Left lobe of liver (tissue), 2 donors: Measurements from ENCODE around the gene TMEM129. TPM values are rescaled to one million over a fixed set of nuclear protein-coding genes. Genes with fewer than 3 reads are reported as not detected.
"Not testable (repeated sequence)": the region's sequence is repeated elsewhere in the genome, so short reads cannot be mapped to it uniquely, and the experiment has no call there.

Experiments
- ATAC-seq: fragments of 200-7000 bp; cut with Tn5 transposase; one replicate; pipeline ENCODE4 v1.9.1; 2020; ENCODE audit warnings: mild to moderate bottlenecking, moderate library complexity
- DNase-seq: peaks from one replicate; pipeline ENCODE4 v3.0.0-alpha.2; 2020; ENCODE audit warnings: low spot score
- total RNA-seq: library from RNA; stranded (reverse); gene quantifications from one replicate; pipeline ENCODE4 v1.2.1, GENCODE V29; 2021
- donor health status: DM: no; HTN: no; CAD: no; lungs with moderate emphysema.
- donor health status: DM: no; HTN: yes; CAD: no.

TMEM129 gene
- total RNA-seq, 1 donor from 2014 or later, result 30.3 TPM

- DNase-seq, result no peak
These were observed 17.3 kb downstream of the TMEM129 start for GRCh38 chr4:1703867-1704266.

GRCh38 chr4:1701671-1702070, 19.5 kb downstream of the TMEM129 start:
- ATAC-seq, DNase-seq: not testable (repeated sequence)

More at GRCh38 chr4:1703867-1704266, 17.3 kb downstream of the TMEM129 start:
- ATAC-seq, result no peak

GRCh38 chr4:1695913-1696312, 25.2 kb downstream of the TMEM129 start:
- no peak for ATAC-seq

DNA sequence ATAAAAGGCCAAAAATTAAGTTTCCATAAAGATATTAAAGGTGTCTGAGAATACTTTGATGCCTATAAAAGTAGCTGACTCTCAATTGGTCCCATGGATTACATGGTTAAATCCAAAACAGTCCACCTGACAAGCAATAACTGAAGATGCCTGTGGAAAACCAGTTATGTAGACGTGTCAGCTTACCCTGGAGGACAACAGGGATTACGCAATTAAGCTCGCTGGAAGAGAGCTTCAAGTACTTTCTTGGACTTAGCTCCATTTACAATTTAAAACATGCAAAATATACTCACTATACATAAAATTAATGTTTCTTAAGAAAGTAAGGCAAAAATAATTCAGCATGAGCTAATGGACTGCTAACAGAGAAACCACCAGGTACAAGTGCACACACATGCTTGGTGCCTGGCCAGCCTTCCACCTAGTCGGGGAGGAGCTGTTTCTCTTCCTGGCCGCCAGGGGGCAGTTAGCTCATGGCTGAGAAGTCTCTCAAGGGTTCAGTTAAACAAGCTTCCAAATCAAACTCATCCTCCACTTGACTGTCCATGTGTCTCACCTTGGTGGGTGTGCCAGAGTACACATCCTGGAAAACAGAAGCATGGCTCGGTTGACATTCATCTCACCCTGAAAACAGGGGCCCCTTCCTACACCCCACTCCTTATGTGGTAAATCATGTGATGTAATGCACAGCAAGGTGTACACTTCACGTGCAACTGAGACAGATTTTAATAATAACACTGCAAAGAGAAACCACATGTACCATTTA, 27.8 kb downstream of the TMEM129 start:
- peak; percentile 79 for DNase-seq
- ATAC-seq, result peak; percentile 99

More at GRCh38 chr4:1695913-1696312, 25.2 kb downstream of the TMEM129 start:
- no peak for DNase-seq

- ATAC-seq (no peak), DNase-seq (no peak)
These were observed 29.3 kb downstream of the TMEM129 start for GRCh38 chr4:1691737-1692373.

DNA sequence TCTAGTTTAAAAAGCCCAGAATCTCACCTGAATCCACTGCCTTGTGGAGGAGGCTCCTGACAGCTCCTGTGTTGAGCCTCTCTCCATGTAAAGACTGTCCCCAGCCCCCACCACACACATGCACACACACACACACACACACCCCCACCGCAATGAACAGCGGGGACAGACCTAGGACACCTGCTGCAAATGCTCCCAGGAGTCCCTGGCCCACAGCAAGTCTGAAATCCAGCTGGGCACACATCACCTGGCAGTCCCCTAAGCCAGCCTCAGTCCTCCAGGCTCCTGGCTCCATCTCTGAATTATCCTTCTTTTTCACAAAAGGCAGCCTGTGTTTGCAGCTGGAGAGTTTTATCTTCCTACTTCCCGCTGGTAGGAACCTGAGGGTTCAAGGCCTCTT, 30.4 kb downstream of the TMEM129 start:
- DNase-seq, result no peak
- no peak for ATAC-seq

DNA sequence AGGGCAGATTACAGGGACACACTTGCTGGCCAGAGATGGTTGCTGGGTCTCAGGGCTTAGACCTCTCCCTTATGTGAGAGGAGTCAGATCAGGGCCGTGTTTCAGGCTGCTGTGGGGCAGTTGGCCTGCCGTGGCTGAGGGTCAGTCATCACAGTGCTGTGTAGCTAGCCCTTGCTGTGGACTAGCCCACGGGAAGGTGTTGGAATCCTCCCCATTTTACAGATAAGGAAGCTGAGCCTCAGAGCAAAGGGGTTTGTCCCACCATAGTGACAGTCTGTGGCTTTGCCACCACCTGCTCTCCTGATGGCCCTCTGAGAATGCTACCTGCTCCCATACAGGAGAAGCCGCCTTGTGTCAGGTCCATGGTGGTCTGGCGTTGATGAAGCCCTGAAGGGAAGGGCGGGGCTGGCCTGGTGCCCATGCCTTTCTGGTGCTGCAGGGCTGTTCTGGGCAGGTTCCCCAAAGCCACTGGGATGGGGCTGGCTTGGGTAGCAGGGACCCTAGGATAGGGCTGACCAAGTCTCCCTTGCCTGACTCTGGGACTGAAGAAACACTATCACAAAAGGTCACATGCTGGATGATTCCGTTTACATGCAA, 34.6 kb downstream of the TMEM129 start:
- ATAC-seq, result no peak
- DNase-seq, result no peak

DNA sequence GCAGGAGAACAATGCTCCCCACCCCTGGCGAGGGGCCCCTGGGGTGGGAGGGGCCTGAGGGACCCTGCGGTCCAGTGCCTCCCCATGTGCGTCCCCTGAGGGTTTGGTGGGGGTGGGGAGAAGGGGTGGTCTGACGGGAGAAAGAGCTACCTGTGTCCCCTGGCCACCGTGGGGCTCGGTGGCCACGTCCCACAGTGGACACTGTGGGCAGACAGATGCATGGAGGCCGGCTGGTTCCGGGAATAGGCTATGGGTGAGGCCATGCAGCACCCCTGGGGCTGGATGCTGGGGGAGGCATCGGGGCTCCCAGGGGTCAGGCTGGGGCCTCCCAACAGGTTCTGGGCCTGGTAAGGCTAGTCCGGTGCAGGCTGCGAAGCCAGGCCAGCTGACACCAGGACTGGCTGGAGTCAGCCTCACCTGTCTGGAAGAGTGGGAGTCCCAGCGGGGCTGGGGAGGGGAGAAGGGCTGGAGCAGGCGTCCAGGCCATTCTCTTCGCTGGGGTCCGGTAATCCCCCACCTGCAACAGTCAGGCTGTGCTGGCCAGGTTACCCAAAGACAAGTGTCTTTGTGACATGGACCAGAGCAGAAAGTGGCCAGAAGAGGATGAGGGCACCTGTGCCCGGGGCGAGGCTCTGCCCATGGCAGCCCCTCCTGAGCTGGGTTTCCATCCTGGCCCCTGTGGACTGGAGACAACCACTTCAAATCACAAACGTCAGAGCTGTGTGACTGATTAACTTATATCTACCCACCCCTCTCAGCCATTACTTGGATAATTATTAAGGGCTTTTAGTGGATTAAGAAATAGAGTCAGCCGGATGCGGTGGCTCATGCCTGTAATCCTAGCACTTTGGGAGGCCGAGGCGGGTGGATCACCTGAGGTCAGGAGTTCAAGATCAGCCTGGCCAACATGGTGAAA, 35.6 kb downstream of the TMEM129 start:
- no peak for DNase-seq
- ATAC-seq, result no peak

GRCh38 chr4:1684506-1685234, 36.5 kb downstream of the TMEM129 start:
- ATAC-seq (peak; percentile 7), DNase-seq (no peak)

DNA sequence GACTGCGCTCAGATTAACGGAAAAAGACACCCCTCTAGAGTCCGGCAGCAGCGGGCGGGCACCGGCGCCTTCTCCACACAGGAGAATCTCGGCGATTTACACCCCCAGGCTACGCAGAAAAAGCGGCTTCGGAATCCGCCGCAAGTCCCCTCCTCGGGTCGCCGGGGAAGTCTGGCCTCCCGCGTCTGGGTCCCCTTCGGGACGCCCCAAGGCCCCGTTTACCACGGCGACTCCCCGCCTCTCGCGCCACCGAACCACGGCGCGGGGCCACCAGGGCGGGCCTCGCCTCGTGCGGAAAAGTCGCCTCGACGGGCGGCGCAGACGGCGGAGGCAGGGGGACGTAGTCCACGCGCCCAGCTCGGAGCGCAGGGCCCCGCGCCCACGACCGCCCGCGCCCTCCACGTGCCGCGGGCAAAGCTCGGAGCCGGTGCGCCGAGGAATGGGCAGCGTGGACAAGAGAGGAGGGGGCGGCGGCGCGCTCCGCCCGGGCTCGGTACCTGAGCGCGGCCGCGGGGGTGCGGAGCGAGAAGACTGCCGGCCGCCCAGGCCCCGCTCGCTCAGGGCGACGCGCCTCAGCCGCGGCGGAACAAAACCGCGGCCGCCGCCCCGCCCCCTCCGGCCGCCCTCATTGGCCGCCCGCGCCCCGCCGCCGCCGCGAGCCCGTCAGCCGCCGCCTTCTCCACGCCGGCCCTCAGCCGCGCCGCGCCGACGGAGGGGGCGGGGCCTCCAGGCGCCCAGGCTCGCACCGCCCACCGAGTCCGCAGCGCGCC, 37.2 kb downstream of the TMEM129 start, which contains the start of gene FAM53A:
FAM53A (minus strand) TSS at position 578 of the 770 bp plus-strand sequence. CDS start 15,572 bp downstream, outside the sequence.
- peak; percentile 94 for ATAC-seq
- DNase-seq, result peak; percentile 97

DNA sequence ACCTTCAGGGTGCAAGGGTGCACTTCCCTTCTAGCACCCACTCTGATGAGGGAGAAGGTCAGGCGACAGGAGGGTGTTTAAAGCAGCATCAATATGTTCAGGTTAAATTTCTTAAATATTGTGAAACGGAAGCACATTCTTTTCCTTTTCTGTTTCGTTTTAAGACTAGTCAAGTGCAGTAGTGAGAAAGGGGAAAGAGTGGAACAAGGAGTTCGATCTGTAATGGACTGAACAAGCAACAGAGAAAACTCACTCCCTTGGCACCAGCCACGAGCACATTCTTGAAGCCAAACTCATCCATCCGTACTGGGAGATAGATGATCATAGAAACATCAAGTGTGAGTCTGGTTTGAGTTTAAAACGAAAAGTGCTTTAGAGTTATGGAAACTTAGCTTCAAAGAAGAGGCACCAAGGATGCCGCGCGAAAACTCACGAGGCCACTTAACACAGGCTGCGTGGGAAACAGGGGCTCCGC, 37.8 kb downstream of the TMEM129 start:
- DNase-seq (no peak), ATAC-seq (no peak)

- ATAC-seq, result no peak
These were observed 38.3 kb downstream of the TMEM129 start for GRCh38 chr4:1682860-1683259.

GRCh38 chr4:1678244-1678643, 42.9 kb downstream of the TMEM129 start:
- DNase-seq, result no peak
- ATAC-seq, result no peak

More at GRCh38 chr4:1682860-1683259, 38.3 kb downstream of the TMEM129 start:
- no peak for DNase-seq

DNA sequence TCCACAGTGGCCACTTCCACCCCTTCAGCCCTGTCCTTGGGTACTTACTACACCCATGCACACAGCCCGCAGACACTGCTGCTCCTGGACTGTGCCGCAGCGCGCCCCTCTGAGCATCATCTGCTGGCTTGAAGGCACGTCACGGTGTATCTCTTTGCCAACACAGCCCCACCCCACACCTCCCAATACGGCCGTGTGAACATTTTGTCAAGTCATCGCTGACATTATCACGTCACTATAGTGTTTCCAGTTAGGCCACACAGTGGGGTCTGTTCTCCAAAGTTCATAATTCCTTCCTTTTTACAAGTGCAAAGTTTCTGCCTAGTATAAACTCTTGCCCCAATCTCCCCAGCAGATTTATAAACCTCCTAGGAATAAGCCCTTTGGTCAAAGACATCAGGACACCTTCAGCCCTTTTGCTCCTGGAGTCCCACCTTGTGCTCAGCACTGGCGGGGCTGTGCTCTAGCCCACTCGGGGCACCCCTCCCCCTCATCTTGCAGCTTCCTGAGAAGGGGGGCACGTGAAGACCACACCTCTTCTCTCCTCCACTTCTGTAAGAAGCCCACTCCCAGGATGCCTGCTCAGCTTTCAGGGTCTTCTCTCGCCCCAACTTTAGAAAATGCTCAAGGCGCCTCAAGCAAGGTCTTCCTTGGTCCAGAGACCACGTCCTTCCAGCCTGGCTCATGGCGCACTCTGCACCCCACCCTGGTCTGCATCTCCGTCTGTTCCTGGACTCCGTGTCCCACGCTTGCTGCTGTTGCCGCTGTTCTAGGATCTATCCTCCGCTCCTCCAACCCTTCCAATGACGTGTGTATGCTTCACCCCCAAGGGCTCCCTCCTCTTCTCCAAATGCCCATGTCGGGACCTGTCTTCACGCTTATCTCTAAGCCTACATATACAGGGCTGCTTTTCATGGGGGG, 44.3 kb downstream of the TMEM129 start:
- no peak for ATAC-seq

GRCh38 chr4:1675802-1676137, 45.4 kb downstream of the TMEM129 start:
- ATAC-seq (no peak), DNase-seq (no peak)

More for the DNA sequence above, 44.3 kb downstream of the TMEM129 start:
- no peak for DNase-seq

DNA sequence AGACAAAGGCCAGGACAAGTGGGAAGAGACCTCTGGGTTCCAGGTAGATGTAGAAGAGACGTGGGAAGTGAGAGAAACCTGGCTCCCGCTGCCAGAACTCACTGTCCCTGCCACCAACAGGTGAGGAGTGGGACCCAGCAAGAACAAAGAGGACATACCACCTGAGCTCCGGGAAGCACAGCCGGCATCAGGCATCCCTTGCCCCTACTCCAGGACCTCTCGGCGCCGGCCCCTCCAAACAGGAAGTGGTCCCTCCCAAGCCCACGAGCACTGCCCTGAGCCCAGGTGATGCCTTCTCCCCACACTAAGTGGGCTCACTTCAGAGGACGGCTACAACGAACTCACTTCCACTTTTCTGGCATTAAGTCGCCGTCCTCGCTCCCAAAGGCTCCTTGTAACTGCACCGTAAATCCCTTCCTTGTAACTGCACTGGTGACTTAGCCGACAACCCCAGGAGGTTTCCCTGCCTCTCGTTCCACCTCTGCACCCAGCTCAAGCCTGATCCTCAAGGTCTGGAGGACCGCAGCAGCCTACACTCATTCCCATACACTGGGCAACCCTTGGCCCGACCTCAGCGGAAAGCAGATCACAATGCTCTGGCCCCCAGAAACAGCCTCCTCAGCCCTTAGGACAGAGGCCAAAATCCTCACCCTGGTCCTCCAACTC, 45.9 kb downstream of the TMEM129 start:
- no peak for ATAC-seq
- no peak for DNase-seq

DNA sequence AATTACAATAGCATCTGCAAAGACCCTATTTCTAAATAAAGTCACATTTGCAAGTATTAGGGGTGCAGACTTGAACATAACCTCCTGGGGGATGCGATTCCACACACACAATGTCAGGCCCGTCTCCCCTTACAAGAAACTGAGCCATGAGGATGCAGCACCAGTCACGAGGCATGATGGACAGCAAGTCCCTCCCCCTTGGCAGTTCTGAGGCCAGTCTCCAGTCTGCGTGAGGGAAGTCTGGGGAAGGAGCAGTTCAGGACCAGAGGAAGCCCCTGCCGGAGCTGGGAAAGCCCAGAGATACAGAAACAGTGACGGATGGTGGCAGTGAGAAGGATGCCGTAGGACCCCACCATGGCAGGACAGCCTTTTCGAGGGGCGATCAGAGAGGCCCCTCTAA, 46.4 kb downstream of the TMEM129 start:
- no peak for ATAC-seq
- DNase-seq, result no peak

GRCh38 chr4:1673671-1674070, 47.5 kb downstream of the TMEM129 start:
- DNase-seq (no peak), ATAC-seq (no peak)
